ENCODE measurements around the gene YJEFN3. TPM values are rescaled to one million over a fixed set of nuclear protein-coding genes. Genes with fewer than 3 reads are reported as not detected.

YJEFN3 gene
- polyA plus RNA-seq (ENCODE audit: insufficient read depth in 1 of 5, insufficient read length in 5 of 5, low replicate concordance in 1 of 5) = 10 to 100 TPM; 10.1 to 14.8 (median 11.6) TPM
- long read RNA-seq, donor 1, partial matches to known transcripts = 6 of 6 reads
- long read RNA-seq, donor 1, other reads (novel, unspliced or antisense) = 0 of 6 reads
- long read RNA-seq, donor 2, partial matches to known transcripts = 0 of 1 reads
- long read RNA-seq, donor 2, other reads (novel, unspliced or antisense) = 0 of 1 reads
- long read RNA-seq, donor 3 = 0 reads
- long read RNA-seq, donor 4 = 0 reads
- long read RNA-seq, donor 5 = 0 reads
- long read RNA-seq, donor 6, partial matches to known transcripts = 5 of 6 reads
- long read RNA-seq, donor 6, other reads (novel, unspliced or antisense) = 0 of 6 reads
- long read RNA-seq, donor 7, partial matches to known transcripts = 0 of 1 reads
- long read RNA-seq, donor 7, other reads (novel, unspliced or antisense) = 0 of 1 reads
- long read RNA-seq, donor 8 = 0 reads

- DNase-seq = no peak
These were observed at the start of gene YJEFN3 for GRCh38 chr19:19528721-19529490. Gene YJEFN3 (plus strand): TSS chr19:19528911. CDS start chr19:19528933, 22 bp downstream.

GRCh38 chr19:19480688-19481087 lies 48.0 kb upstream of the YJEFN3 start:
- no peak for DNase-seq

GRCh38 chr19:19482809-19483596 lies 45.7 kb upstream of the YJEFN3 start:
- DNase-seq = no peak

GRCh38 chr19:19485161-19485997 lies 43.3 kb upstream of the YJEFN3 start:
- DNase-seq = peak; percentile 61 to 70

- no peak for DNase-seq
These were observed 42.8 kb upstream of the YJEFN3 start for GRCh38 chr19:19485998-19486290.

GRCh38 chr19:19486343-19487076 lies 42.2 kb upstream of the YJEFN3 start:
- no peak for DNase-seq

- no peak for DNase-seq
These were observed 41.4 kb upstream of the YJEFN3 start for GRCh38 chr19:19487077-19487949.

GRCh38 chr19:19487950-19488874 lies 40.5 kb upstream of the YJEFN3 start:
- DNase-seq = no peak

GRCh38 chr19:19488875-19489690 lies 39.6 kb upstream of the YJEFN3 start:
- peak; percentile 79 to 87 for DNase-seq

GRCh38 chr19:19489804-19490204 lies 38.9 kb upstream of the YJEFN3 start:
- no peak for DNase-seq

- peak; percentile 72 to 85 for DNase-seq
These were observed 38.3 kb upstream of the YJEFN3 start for GRCh38 chr19:19490214-19490968.

- no peak for DNase-seq
These were observed 37.2 kb upstream of the YJEFN3 start for GRCh38 chr19:19491321-19492025.

GRCh38 chr19:19492026-19492610 lies 36.6 kb upstream of the YJEFN3 start:
- DNase-seq = no peak

- DNase-seq = no peak
These were observed 34.7 kb upstream of the YJEFN3 start for GRCh38 chr19:19493841-19494546.

All from right lung (tissue), 10 donors.